ENCODE measurements around the gene SMIM27.

The SMIM27 gene

GRCh38 chr9:32572900-32573523 lies 20.9 kb downstream of the SMIM27 start, which contains the start of gene NDUFB6:
TSS of gene NDUFB6 (minus strand) at chr9:32573159. CDS start at chr9:32573060, 99 bp downstream.
- Mint-ChIP-seq H3K4me3 (peak within 1 kb of the TSS; percentile 99 to 100 (median 99)), H3K27ac (peak within 1 kb of the TSS; percentile 92 to 99 (median 99)), H3K4me1 (peaks cover 17% of the 10 kb centered on the region), H3K9me3 (no peaks in the 10 kb centered on the region), H3K36me3 (ENCODE audit: low read depth) (peaks cover 14% of the 10 kb centered on the region), H3K27me3 (ENCODE audit: low read depth) (no peaks in the 10 kb centered on the region)
- no peak for TF ChIP-seq CTCF (IDR thresholded peaks at IDR 0.05; ENCODE audit: unreplicated experiment in 3 of 3)

GRCh38 chr9:32573821-32574220 lies 21.7 kb downstream of the SMIM27 start:
- no peak for TF ChIP-seq CTCF (IDR thresholded peaks at IDR 0.05; ENCODE audit: unreplicated experiment in 3 of 3)
- H3K27ac Mint-ChIP-seq: peak overlapping the region; percentile 92 to 99 (median 99)
- H3K27me3 Mint-ChIP-seq (ENCODE audit: low read depth): no peaks in the 10 kb centered on the region
- no peaks in the 10 kb centered on the region for H3K9me3 Mint-ChIP-seq
- peak overlapping the region; percentile 99 to 100 (median 99) for H3K4me3 Mint-ChIP-seq
- peaks cover 17% of the 10 kb centered on the region for H3K4me1 Mint-ChIP-seq
- peaks cover 9% of the 10 kb centered on the region for H3K36me3 Mint-ChIP-seq (ENCODE audit: low read depth)

GRCh38 chr9:32574858-32575257 lies 22.7 kb downstream of the SMIM27 start:
- peaks cover 5% of the 10 kb centered on the region for H3K36me3 Mint-ChIP-seq (ENCODE audit: low read depth)
- TF ChIP-seq CTCF (IDR thresholded peaks at IDR 0.05; ENCODE audit: unreplicated experiment in 3 of 3): no peak
- H3K9me3 Mint-ChIP-seq: no peaks in the 10 kb centered on the region
- no peak overlapping the region for H3K27ac Mint-ChIP-seq
- H3K4me1 Mint-ChIP-seq: peaks cover 21% of the 10 kb centered on the region
- peaks cover 9% of the 10 kb centered on the region for H3K27me3 Mint-ChIP-seq (ENCODE audit: low read depth)
- peak overlapping the region in 1 of 3 experiments; percentile 28 for H3K4me3 Mint-ChIP-seq

- H3K27ac Mint-ChIP-seq: no peak overlapping the region
- H3K27me3 Mint-ChIP-seq (ENCODE audit: low read depth): peaks cover 9% of the 10 kb centered on the region
- H3K36me3 Mint-ChIP-seq (ENCODE audit: low read depth): no peaks in the 10 kb centered on the region
- no peaks in the 10 kb centered on the region for H3K9me3 Mint-ChIP-seq
- peaks cover 24% of the 10 kb centered on the region for H3K4me1 Mint-ChIP-seq
- no peak for TF ChIP-seq CTCF (IDR thresholded peaks at IDR 0.05; ENCODE audit: unreplicated experiment in 3 of 3)
- H3K4me3 Mint-ChIP-seq: no peak overlapping the region
Measured at GRCh38 chr9:32577316-32577715, 25.2 kb downstream of the SMIM27 start.

- H3K9me3 Mint-ChIP-seq: no peaks in the 10 kb centered on the region
- no peaks in the 10 kb centered on the region for H3K36me3 Mint-ChIP-seq (ENCODE audit: low read depth)
- H3K27me3 Mint-ChIP-seq (ENCODE audit: low read depth): peaks cover 9% of the 10 kb centered on the region
- H3K4me3 Mint-ChIP-seq: no peak overlapping the region
- no peak for TF ChIP-seq CTCF (IDR thresholded peaks at IDR 0.05; ENCODE audit: unreplicated experiment in 3 of 3)
- H3K27ac Mint-ChIP-seq: no peak overlapping the region
- H3K4me1 Mint-ChIP-seq: peaks cover 14% of the 10 kb centered on the region
Measured at GRCh38 chr9:32578976-32579375, 26.8 kb downstream of the SMIM27 start.

- Mint-ChIP-seq H3K4me3 (no peak overlapping the region), H3K36me3 (ENCODE audit: low read depth) (no peaks in the 10 kb centered on the region), H3K9me3 (no peaks in the 10 kb centered on the region), H3K27ac (no peak overlapping the region), H3K27me3 (ENCODE audit: low read depth) (peaks cover 9% of the 10 kb centered on the region), H3K4me1 (peaks cover 14% of the 10 kb centered on the region)
- peak; percentile 90 to 96 (median 91) for TF ChIP-seq CTCF (IDR thresholded peaks at IDR 0.05; ENCODE audit: unreplicated experiment in 3 of 3)
Measured at GRCh38 chr9:32579706-32580331, 27.7 kb downstream of the SMIM27 start.
